MCF 10A (cell line): ENCODE results near the gene TSPYL1. TPM values are rescaled to one million over a fixed set of nuclear protein-coding genes. Genes with fewer than 3 reads are reported as not detected.
A peak's percentile ranks its signal among the peaks of the same experiment; 100 is the strongest.

Source experiments
- BruUV-seq: library from RNA; stranded (reverse); fragments of 400-500 nt; replicated peaks from 2 replicates; lab custom pipeline; 2021; lab: Mats Ljungman, UMichigan
- CTCF ChIA-PET: fragments of 300-600 bp; sonication (Branson Sonifier 250); formaldehyde crosslinking; extraction: SDS; loops from one replicate; lab custom pipeline; 2021; ENCODE audit warnings: antibody characterized with exemption, inconsistent platforms; lab: Yijun Ruan, JAX
- POLR2A ChIA-PET: fragments of 300-600, 350-650 bp; sonication (Branson Sonifier 250); formaldehyde crosslinking; extraction: SDS; loops from one replicate; lab custom pipeline; 2020; ENCODE audit warnings: antibody characterized with exemption, inconsistent platforms; lab: Yijun Ruan, JAX
- DNase-seq: peaks from one replicate; pipeline ENCODE4 v3.0.0-alpha.2; 2018; ENCODE audit not compliant: unreplicated experiment
- H3K27ac Mint-ChIP-seq: one replicate; pipeline ENCODE4 v1.8.0; 2022; ENCODE audit warnings: mild to moderate bottlenecking, low read depth, mixed read lengths; ENCODE audit not compliant: unreplicated experiment
- H3K27me3 Mint-ChIP-seq: one replicate; pipeline ENCODE4 v1.8.0; 2022; ENCODE audit warnings: mixed read lengths; ENCODE audit not compliant: insufficient read depth, unreplicated experiment
- H3K36me3 Mint-ChIP-seq: one replicate; pipeline ENCODE4 v1.8.0; 2022; ENCODE audit warnings: mild to moderate bottlenecking, moderate library complexity, mixed read lengths; ENCODE audit not compliant: insufficient read depth, unreplicated experiment
- H3K4me1 Mint-ChIP-seq: one replicate; pipeline ENCODE4 v1.8.0; 2022; ENCODE audit warnings: mixed read lengths; ENCODE audit not compliant: insufficient read depth, unreplicated experiment
- H3K4me3 Mint-ChIP-seq: one replicate; pipeline ENCODE4 v1.8.0; 2022; ENCODE audit warnings: mild to moderate bottlenecking, moderate library complexity, mixed read lengths; ENCODE audit not compliant: unreplicated experiment
- H3K9me3 Mint-ChIP-seq: one replicate; pipeline ENCODE4 v1.8.0; 2022; ENCODE audit warnings: mixed read lengths; ENCODE audit not compliant: unreplicated experiment
- CTCF ChIP-seq: fragments of 200-600 bp; IDR thresholded peaks from one replicate; pipeline ENCODE4 v1.8.0; 2022; ENCODE audit warnings: antibody characterized with exemption, mild to moderate bottlenecking; ENCODE audit not compliant: unreplicated experiment
- intact Hi-C: fragments of 100-400 bp; cut with micrococcal nuclease; formaldehyde crosslinking; loops from 2 replicates; pipeline ENCODE4 v1.14.1; 2022
- total RNA-seq: library from RNA; stranded (reverse); gene quantifications from 2 replicates; pipeline ENCODE4 v1.2.3, GENCODE V29; 2022

Gene TSPYL1
- total RNA-seq, 1 experiment from 2014 or later: 67.4 TPM

GRCh38 chr6:116255246-116255800 is 24.4 kb downstream of the TSPYL1 start:
- CTCF ChIA-PET: interaction anchor here (1.0 to 2.0 kb wide), 4 partner anchors 12 to 47 kb away, joined by 3 to 13 read pairs (median 10); no protein-coding TSS in a partner anchor
- intact Hi-C loops: no loop called here
- no peak for TF ChIP-seq CTCF
- H3K27ac Mint-ChIP-seq: no peak overlapping the region
- H3K9me3 Mint-ChIP-seq: no peaks in the 10 kb centered on the region
- H3K27me3 Mint-ChIP-seq: no peaks in the 10 kb centered on the region
- POLR2A ChIA-PET: interaction anchor here (0.6 to 6.0 kb wide), 17 partner anchors 11 to 425 kb away, joined by 3 to 69 read pairs (median 6); partner anchors contain the start of genes NT5DC1, RWDD1, TSPYL1 and ZUP1
- H3K4me3 Mint-ChIP-seq: no peak overlapping the region
- no peak for DNase-seq
- H3K36me3 Mint-ChIP-seq: peaks cover 9% of the 10 kb centered on the region
- peaks cover 18% of the 10 kb centered on the region for H3K4me1 Mint-ChIP-seq
- BruUV-seq: no TSS peak

- intact Hi-C loops: no loop called here
- Mint-ChIP-seq H3K4me3 (no peak overlapping the region), H3K4me1 (peaks cover 22% of the 10 kb centered on the region), H3K27ac (no peak overlapping the region), H3K27me3 (no peaks in the 10 kb centered on the region), H3K9me3 (no peaks in the 10 kb centered on the region), H3K36me3 (peaks cover 9% of the 10 kb centered on the region)
- CTCF ChIA-PET: interaction anchor here (0.6 to 2.0 kb wide), 9 partner anchors 10 to 279 kb away, joined by 3 to 12 read pairs (median 3); no protein-coding TSS in a partner anchor
- DNase-seq: no peak
- TF ChIP-seq CTCF: no peak
- TSS peak; percentile 89 for BruUV-seq
- POLR2A ChIA-PET: interaction anchor here (0.6 to 6.0 kb wide), 27 partner anchors 10 to 426 kb away, joined by 3 to 69 read pairs (median 4); partner anchors contain the start of genes CALHM5, NT5DC1, RWDD1 and TSPYL1
These were observed 25.3 kb downstream of the TSPYL1 start for GRCh38 chr6:116254297-116255056.

- H3K4me3 Mint-ChIP-seq: no peak within 1 kb of the TSS
- H3K9me3 Mint-ChIP-seq: no peaks in the 10 kb centered on the region
- peak; percentile 96 for DNase-seq
- ChIA-PET CTCF (interaction anchor here (0.7 to 2.0 kb wide), 8 partner anchors 11 to 280 kb away, joined by 3 to 12 read pairs (median 3); no protein-coding TSS in a partner anchor), POLR2A (interaction anchor here (0.6 to 6.0 kb wide), 23 partner anchors 9 to 415 kb away, joined by 3 to 69 read pairs (median 4); partner anchors contain the start of genes CALHM5, NT5DC1, RWDD1 and TSPYL1)
- intact Hi-C loops: no loop called here
- H3K27ac Mint-ChIP-seq: no peak within 1 kb of the TSS
- H3K4me1 Mint-ChIP-seq: peaks cover 22% of the 10 kb centered on the region
- TF ChIP-seq CTCF: no peak
- no peaks in the 10 kb centered on the region for H3K27me3 Mint-ChIP-seq
- TSS peak; percentile 32 for BruUV-seq
- H3K36me3 Mint-ChIP-seq: peaks cover 9% of the 10 kb centered on the region
These were observed 26.0 kb downstream of the TSPYL1 start, which contains the start of gene TSPYL4 for GRCh38 chr6:116253505-116254296. TSS of gene TSPYL4 (minus strand) at chr6:116254075. CDS start at chr6:116254008, 67 bp downstream.
